ENCODE measurements around the gene RFLNA. TPM values are rescaled to one million over a fixed set of nuclear protein-coding genes. Genes with fewer than 3 reads are reported as not detected.

RFLNA gene
- total RNA-seq, 2 donors from 2014 or later = 2.0 to 6.5 TPM

GRCh38 chr12:124312601-124313000 is 17.7 kb downstream of the RFLNA start:
- no peaks in the 10 kb centered on the region for H3K4me1 ChIP-seq (ENCODE audit: control insufficient read depth in 1 of 2, low read depth in 2 of 2)
- H3K27ac ChIP-seq = no peak overlapping the region
- TF ChIP-seq CTCF (IDR thresholded peaks at IDR 0.05) = no peak
- no peak overlapping the region for H3K4me3 ChIP-seq
- no peaks in the 10 kb centered on the region for H3K9me3 ChIP-seq
- no peak for ATAC-seq (ENCODE audit: insufficient number of reproducible peaks, low FRiP score, low read depth)
- no peaks in the 10 kb centered on the region for H3K27me3 ChIP-seq (replicated peaks; ENCODE audit: insufficient read depth)
- no peak for DNase-seq (ENCODE audit: low spot score)
- H3K36me3 ChIP-seq = no peaks in the 10 kb centered on the region

DNA sequence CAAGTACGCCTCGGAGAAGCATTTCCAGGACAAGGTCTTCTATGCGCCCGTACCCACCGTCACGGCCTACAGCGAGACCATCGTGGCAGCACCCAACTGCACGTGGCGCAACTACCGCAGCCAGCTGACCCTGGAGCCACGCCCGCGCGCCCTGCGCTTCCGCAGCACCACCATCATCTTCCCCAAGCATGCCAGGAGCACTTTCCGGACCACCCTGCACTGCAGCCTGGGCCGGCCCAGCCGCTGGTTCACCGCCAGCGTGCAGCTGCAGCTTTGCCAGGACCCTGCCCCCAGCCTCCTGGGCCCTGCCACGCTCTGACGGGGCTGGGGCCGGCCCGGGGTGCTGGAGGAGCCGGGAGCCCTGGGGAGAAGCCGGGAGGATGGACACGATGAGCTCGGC is 19.3 kb downstream of the RFLNA start:
- no peak for TF ChIP-seq CTCF (IDR thresholded peaks at IDR 0.05)
- Histone ChIP-seq H3K4me1 (ENCODE audit: control insufficient read depth in 1 of 2, low read depth in 2 of 2) (no peaks in the 10 kb centered on the region), H3K4me3 (no peak overlapping the region), H3K27ac (no peak overlapping the region), H3K9me3 (no peaks in the 10 kb centered on the region), H3K27me3 (replicated peaks; ENCODE audit: insufficient read depth) (no peaks in the 10 kb centered on the region), H3K36me3 (no peaks in the 10 kb centered on the region)
- DNase-seq (ENCODE audit: low spot score) = no peak
- no peak for ATAC-seq (ENCODE audit: insufficient number of reproducible peaks, low FRiP score, low read depth)

DNA sequence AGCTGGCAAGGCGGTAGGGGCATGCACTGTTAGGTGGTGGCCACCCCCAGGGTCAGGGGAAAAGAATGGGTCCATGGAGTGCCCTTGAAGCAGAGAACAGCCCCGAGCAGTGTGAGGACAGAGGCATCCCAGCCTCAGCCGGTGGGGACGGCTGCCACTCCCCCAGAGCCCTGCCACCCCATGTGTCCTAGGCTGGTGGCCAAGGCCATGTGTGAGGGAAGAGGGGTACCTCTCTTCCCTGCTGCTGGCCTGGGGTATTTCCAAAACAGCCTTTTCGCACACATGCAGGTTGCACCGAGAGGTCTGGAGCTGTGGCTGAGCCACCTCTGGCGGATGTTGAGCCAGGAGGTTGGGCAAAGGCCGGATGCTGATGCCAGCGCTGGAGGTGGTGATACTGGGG is 19.9 kb downstream of the RFLNA start:
- no peaks in the 10 kb centered on the region for H3K27me3 ChIP-seq (replicated peaks; ENCODE audit: insufficient read depth)
- no peak for TF ChIP-seq CTCF (IDR thresholded peaks at IDR 0.05)
- H3K4me3 ChIP-seq = no peak overlapping the region
- H3K9me3 ChIP-seq = no peaks in the 10 kb centered on the region
- no peaks in the 10 kb centered on the region for H3K4me1 ChIP-seq (ENCODE audit: control insufficient read depth in 1 of 2, low read depth in 2 of 2)
- no peaks in the 10 kb centered on the region for H3K36me3 ChIP-seq
- no peak overlapping the region for H3K27ac ChIP-seq
- ATAC-seq (ENCODE audit: insufficient number of reproducible peaks, low FRiP score, low read depth) (no peak), DNase-seq (ENCODE audit: low spot score) (no peak)

- Histone ChIP-seq H3K9me3 (no peaks in the 10 kb centered on the region), H3K27me3 (replicated peaks; ENCODE audit: insufficient read depth) (no peaks in the 10 kb centered on the region), H3K4me1 (ENCODE audit: control insufficient read depth in 1 of 2, low read depth in 2 of 2) (no peaks in the 10 kb centered on the region), H3K27ac (no peak overlapping the region), H3K4me3 (no peak overlapping the region), H3K36me3 (no peaks in the 10 kb centered on the region)
- DNase-seq (ENCODE audit: low spot score) (no peak), ATAC-seq (ENCODE audit: insufficient number of reproducible peaks, low FRiP score, low read depth) (no peak)
- TF ChIP-seq CTCF (IDR thresholded peaks at IDR 0.05) = no peak
Observed at GRCh38 chr12:124315372-124316044, 20.6 kb downstream of the RFLNA start.

- Histone ChIP-seq H3K9me3 (no peaks in the 10 kb centered on the region), H3K27me3 (replicated peaks; ENCODE audit: insufficient read depth) (no peaks in the 10 kb centered on the region), H3K27ac (no peak overlapping the region), H3K4me1 (ENCODE audit: control insufficient read depth in 1 of 2, low read depth in 2 of 2) (peaks cover 0 to 1% of the 10 kb centered on the region in 2 donors), H3K36me3 (no peaks in the 10 kb centered on the region), H3K4me3 (no peak overlapping the region)
- no peak for DNase-seq (ENCODE audit: low spot score)
- TF ChIP-seq CTCF (IDR thresholded peaks at IDR 0.05) = no peak
- ATAC-seq (ENCODE audit: insufficient number of reproducible peaks, low FRiP score, low read depth) = no peak
Observed at GRCh38 chr12:124316257-124316900, 21.5 kb downstream of the RFLNA start.

All from thoracic aorta (tissue), 2 donors.